AG09319 (cell line): Measurements from ENCODE around the gene ZNF331.

Experiments
- DNase-seq: peaks from one replicate; pipeline ENCODE4 v3.0.0-alpha.2; 2010; ENCODE audit warnings: low read depth; ENCODE audit errors: extremely low read depth
- TF ChIP-seq, protein P1 (sequence below): IDR thresholded peaks from 2 replicates; pipeline ENCODE4 v1.5.1; 2011; ENCODE audit warnings: low read depth, mild to moderate bottlenecking, inconsistent platforms, low read length, moderate library complexity

The ZNF331 gene

DNA sequence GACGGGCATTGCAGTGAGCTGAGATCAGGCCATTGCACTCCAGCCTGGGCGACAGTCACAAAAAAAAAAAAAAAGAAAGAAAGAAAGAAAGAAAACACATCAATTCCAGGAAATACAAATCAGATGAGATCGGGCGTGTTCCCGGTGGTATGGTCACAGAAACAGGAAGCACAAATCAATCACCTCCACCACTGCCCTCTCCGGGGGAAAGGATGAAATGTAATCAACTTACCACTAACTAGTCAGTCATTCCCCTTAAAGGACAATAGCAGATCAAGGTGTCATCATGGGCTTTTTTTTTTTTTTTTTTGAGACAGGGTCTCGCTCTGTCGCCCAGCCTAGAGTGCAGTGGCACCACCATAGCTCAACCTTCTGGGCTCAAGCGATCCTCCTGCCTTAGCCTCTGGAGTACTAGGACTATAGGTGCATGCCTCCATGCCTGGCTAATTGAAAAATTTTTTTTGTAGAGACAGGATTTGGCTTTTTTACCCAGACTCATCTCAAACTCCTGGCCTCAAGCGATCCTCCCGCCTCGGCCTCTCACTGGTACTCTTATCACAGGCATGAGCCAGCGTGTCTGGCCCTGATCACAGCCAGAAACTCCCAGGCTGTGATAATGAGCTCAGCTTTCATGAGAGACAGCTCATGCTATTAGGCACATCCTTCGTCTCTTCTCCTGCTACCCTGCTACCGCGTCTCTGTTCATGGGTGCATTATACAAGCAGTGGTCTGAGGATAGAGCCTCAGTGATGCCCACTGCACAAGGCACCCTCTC, 87.0 kb downstream of the ZNF331 start:
- TF ChIP-seq, protein P1, sequence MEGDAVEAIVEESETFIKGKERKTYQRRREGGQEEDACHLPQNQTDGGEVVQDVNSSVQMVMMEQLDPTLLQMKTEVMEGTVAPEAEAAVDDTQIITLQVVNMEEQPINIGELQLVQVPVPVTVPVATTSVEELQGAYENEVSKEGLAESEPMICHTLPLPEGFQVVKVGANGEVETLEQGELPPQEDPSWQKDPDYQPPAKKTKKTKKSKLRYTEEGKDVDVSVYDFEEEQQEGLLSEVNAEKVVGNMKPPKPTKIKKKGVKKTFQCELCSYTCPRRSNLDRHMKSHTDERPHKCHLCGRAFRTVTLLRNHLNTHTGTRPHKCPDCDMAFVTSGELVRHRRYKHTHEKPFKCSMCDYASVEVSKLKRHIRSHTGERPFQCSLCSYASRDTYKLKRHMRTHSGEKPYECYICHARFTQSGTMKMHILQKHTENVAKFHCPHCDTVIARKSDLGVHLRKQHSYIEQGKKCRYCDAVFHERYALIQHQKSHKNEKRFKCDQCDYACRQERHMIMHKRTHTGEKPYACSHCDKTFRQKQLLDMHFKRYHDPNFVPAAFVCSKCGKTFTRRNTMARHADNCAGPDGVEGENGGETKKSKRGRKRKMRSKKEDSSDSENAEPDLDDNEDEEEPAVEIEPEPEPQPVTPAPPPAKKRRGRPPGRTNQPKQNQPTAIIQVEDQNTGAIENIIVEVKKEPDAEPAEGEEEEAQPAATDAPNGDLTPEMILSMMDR: no peak
- no peak for DNase-seq

DNA sequence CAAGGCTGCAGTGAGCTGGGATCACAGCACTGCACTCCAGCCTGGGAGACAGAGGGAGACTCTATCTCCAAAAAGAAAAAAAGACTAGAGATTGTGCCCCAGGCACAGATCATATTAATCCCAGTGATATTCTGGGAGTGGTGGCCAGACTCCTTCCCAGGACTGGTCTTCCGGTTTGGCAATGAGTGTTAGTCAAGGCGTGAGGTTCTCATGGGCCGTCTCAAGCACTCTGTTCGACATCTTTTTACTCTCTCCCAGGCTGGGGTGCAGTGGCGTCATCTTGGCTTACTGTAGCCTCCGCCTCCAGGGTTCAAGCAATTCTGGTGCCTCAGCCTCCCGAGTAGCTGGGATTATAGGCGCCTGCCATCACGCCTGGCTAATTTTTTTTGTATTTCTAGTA, 88.5 kb downstream of the ZNF331 start:
- no peak for DNase-seq
- TF ChIP-seq, protein P1: no peak

DNA sequence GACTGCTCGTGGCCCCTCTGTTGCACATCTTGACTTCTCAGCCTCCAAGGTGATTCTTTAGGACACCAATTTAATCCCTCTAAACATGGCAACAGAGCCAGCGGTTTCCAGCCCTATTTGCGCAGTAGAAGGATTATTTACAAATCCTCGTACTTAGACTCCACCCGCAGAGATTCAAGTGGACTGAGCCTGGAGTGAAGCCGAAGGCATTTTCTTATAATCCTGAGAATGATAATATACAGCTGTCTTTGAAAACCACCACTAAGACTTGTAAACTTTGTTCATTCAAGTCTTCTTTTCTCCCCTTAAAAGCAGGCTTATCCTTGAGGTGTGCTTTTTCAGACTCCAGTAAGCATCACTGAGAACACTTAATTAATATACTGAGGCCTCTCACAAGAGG, 89.0 kb downstream of the ZNF331 start:
- no peak for DNase-seq
- TF ChIP-seq, protein P1: no peak
